IMR-90 (cell line): ENCODE data around the gene PPP1CA. TPM values are rescaled to one million over a fixed set of nuclear protein-coding genes. Genes with fewer than 3 reads are reported as not detected.

Source experiments
- ATAC-seq: fragments of 200-7000 bp; cut with Tn5 transposase; 2 replicates; pipeline ENCODE4 v1.9.1; 2020; ENCODE audit warnings: low read depth, mild to moderate bottlenecking, moderate library complexity
- BruUV-seq: library from RNA; stranded (reverse); fragments of 400-500 nt; replicated peaks from 2 replicates; lab custom pipeline; 2021; lab: Mats Ljungman, UMichigan
- CTCF ChIA-PET: fragments of 300-600 bp; formaldehyde crosslinking; extraction: SDS; loops from one replicate; lab custom pipeline; 2021; ENCODE audit warnings: antibody characterized with exemption; lab: Yijun Ruan, JAX
- POLR2A ChIA-PET: fragments of 300-600 bp; sonication (Branson Sonifier 250); formaldehyde crosslinking; loops from one replicate; lab custom pipeline; 2022; ENCODE audit warnings: antibody characterized with exemption; ENCODE audit not compliant: unreplicated experiment; lab: Charles Lee
- DNase-seq: peaks from one replicate; pipeline ENCODE4 v3.0.0; 2013
- H2AFZ ChIP-seq: replicated peaks from 2 replicates; pipeline ENCODE3; 2013; ENCODE audit warnings: low read length, mild to moderate bottlenecking; ENCODE audit not compliant: poor library complexity
- H2AK5ac ChIP-seq: 2 replicates; pipeline ENCODE4 v1.6.1; 2013; ENCODE audit warnings: low read depth, low read length, inconsistent platforms
- H2AK9ac ChIP-seq: replicated peaks from 2 replicates; pipeline ENCODE3; 2013; ENCODE audit warnings: mild to moderate bottlenecking, low read depth, low read length, moderate library complexity; ENCODE audit not compliant: poor library complexity
- H2BK120ac ChIP-seq: 2 replicates; pipeline ENCODE4 v1.6.1; 2013; ENCODE audit warnings: low read depth, low read length, inconsistent platforms
- H2BK15ac ChIP-seq: 3 replicates; pipeline ENCODE4 v1.6.1; 2013; ENCODE audit warnings: low read depth, low read length, inconsistent platforms
- H2BK20ac ChIP-seq: 2 replicates; pipeline ENCODE4 v1.6.1; 2013; ENCODE audit warnings: low read depth, mild to moderate bottlenecking, inconsistent platforms, low read length, moderate library complexity
- H2BK5ac ChIP-seq: 2 replicates; pipeline ENCODE4 v1.6.1; 2013; ENCODE audit warnings: mild to moderate bottlenecking, low read depth, low read length, inconsistent platforms; ENCODE audit not compliant: poor library complexity, severe bottlenecking
- H3K14ac ChIP-seq: replicated peaks from 2 replicates; pipeline ENCODE4 v1.6.1; 2013; ENCODE audit warnings: low read depth, low read length, inconsistent platforms
- H3K18ac ChIP-seq: 2 replicates; pipeline ENCODE4 v1.6.1; 2013; ENCODE audit warnings: low read depth, low read length, control low read depth
- H3K23ac ChIP-seq: 2 replicates; pipeline ENCODE4 v1.6.1; 2013; ENCODE audit warnings: low read depth, low read length, inconsistent platforms
- H3K27ac ChIP-seq: 2 replicates; pipeline ENCODE4 v1.5.1; 2013; ENCODE audit warnings: mild to moderate bottlenecking, control low read depth, low read length; ENCODE audit not compliant: insufficient read depth
- H3K27me3 ChIP-seq: 2 replicates; pipeline ENCODE4 v1.6.1; 2013; ENCODE audit warnings: low read length; ENCODE audit not compliant: control insufficient read depth, insufficient read depth
- H3K36me3 ChIP-seq: 2 replicates; pipeline ENCODE4 v1.6.1; 2013; ENCODE audit warnings: low read length, mixed read lengths; ENCODE audit not compliant: control insufficient read depth, insufficient read depth
- H3K4ac ChIP-seq: 2 replicates; pipeline ENCODE4 v1.6.1; 2013; ENCODE audit warnings: low read depth, low read length, inconsistent platforms
- H3K4me1 ChIP-seq: 2 replicates; pipeline ENCODE4 v1.6.1; 2013; ENCODE audit warnings: low read length, mixed read lengths; ENCODE audit not compliant: control insufficient read depth, insufficient read depth
- H3K4me2 ChIP-seq: 2 replicates; pipeline ENCODE4 v1.6.1; 2013; ENCODE audit warnings: low read depth, mild to moderate bottlenecking, control low read depth, low read length, moderate library complexity
- H3K4me3 ChIP-seq: 2 replicates; pipeline ENCODE4 v1.5.1; 2013; ENCODE audit warnings: low read depth, mild to moderate bottlenecking, control low read depth, low read length, moderate library complexity; ENCODE audit not compliant: insufficient read depth
- H3K56ac ChIP-seq: 2 replicates; pipeline ENCODE4 v1.6.1; 2013; ENCODE audit warnings: low read length, inconsistent platforms; ENCODE audit not compliant: insufficient read depth; ENCODE audit errors: extremely low read depth
- H3K79me1 ChIP-seq, 2 experiments: 2 replicates each; pipeline ENCODE4 v1.6.1; 2013; ENCODE audit warnings: low read length in 2 of 2, inconsistent platforms in 1 of 2, low read depth in 1 of 2
- H3K9ac ChIP-seq: 2 replicates; pipeline ENCODE4 v1.6.1; 2013; ENCODE audit warnings: low read depth, low read length, control low read depth
- H3K9me1 ChIP-seq: 2 replicates; pipeline ENCODE4 v1.6.1; 2013; ENCODE audit warnings: low read length, inconsistent platforms; ENCODE audit not compliant: insufficient read depth
- H3K9me3 ChIP-seq: 2 replicates; pipeline ENCODE4 v1.6.1; 2013; ENCODE audit warnings: low read length; ENCODE audit not compliant: control insufficient read depth, insufficient read depth
- H4K20me1 ChIP-seq: 2 replicates; pipeline ENCODE4 v1.6.1; 2013; ENCODE audit warnings: low read length, inconsistent platforms; ENCODE audit not compliant: insufficient read depth
- H4K5ac ChIP-seq: 2 replicates; pipeline ENCODE4 v1.6.1; 2013; ENCODE audit warnings: mild to moderate bottlenecking, low read depth, low read length, control low read depth
- H4K8ac ChIP-seq, 2 experiments: 2 replicates each; pipeline ENCODE4 v1.6.1; 2013; ENCODE audit warnings: low read depth in 2 of 2, low read length in 2 of 2, control low read depth in 1 of 2, inconsistent platforms in 1 of 2
- H4K91ac ChIP-seq: 2 replicates; pipeline ENCODE4 v1.6.1; 2013; ENCODE audit warnings: low read depth, low read length, inconsistent platforms; ENCODE audit not compliant: insufficient read depth
- BHLHE40 ChIP-seq: fragments of 150-350 bp; IDR thresholded peaks from 2 replicates; pipeline ENCODE4 v1.6.1; 2016; ENCODE audit warnings: mild to moderate bottlenecking, low read depth, low read length
- CHD1 ChIP-seq: IDR thresholded peaks from 2 replicates; pipeline ENCODE4 v1.6.1; 2012; ENCODE audit warnings: low read depth, low read length, improper control_type of control experiment
- FOS ChIP-seq: fragments of 150-350 bp; IDR thresholded peaks from 2 replicates; pipeline ENCODE4 v1.6.1; 2016; ENCODE audit warnings: low read depth, low read length
- MXI1 ChIP-seq: IDR thresholded peaks from 2 replicates; pipeline ENCODE4 v1.6.1; 2012; ENCODE audit warnings: low read depth, mild to moderate bottlenecking, low read length, moderate library complexity, borderline replicate concordance
- WGBS, 2 experiments: methylation state at CpG; one replicate each; pipeline versions ENCODE4 v1.1.5 to v1.1.7; 2013; ENCODE audit warnings: missing lambda C conversion rate in 2 of 2; ENCODE audit not compliant: insufficient read length in 1 of 2; ENCODE audit errors: extremely low coverage in 2 of 2; 5-methylcytosine and 5-hydroxymethylcytosine counted together
- dilution Hi-C: fragments of 300-500 bp; cut with HindIII; formaldehyde crosslinking; loops from one replicate; pipeline ENCODE4 v1.14.3; 2018; ENCODE audit warnings: low sequenced_read_pairs; ENCODE audit not compliant: unreplicated experiment
- in situ Hi-C: fragments of 300-500 bp; cut with MboI; formaldehyde crosslinking; loops from 3 replicates; pipeline ENCODE4 v1.14.3; 2019; ENCODE audit warnings: low sequenced_read_pairs, inconsistent platforms, mixed read lengths
- intact Hi-C: fragments of 100-400 bp; cut with micrococcal nuclease; formaldehyde crosslinking; loops from 2 replicates; pipeline ENCODE4 v1.10.0; 2022
- polyA plus RNA-seq, 3 experiments: library from polyadenylated mRNA; depleted of rRNA; stranded (reverse); fragments of >200 nt; gene quantifications; 2 replicates each; pipeline ENCODE4 v1.2.3, GENCODE V29; 2012; ENCODE audit warnings: low replicate concordance in 1 of 3
- total RNA-seq: library from RNA; depleted of rRNA; stranded (reverse); fragments of >200 nt; gene quantifications from 2 replicates; pipeline ENCODE4 v1.2.3, GENCODE V29; 2012
- TF ChIP-seq, protein P1 (sequence below): conservative IDR thresholded peaks from 2 replicates; pipeline ENCODE4 v1.5.1; 2012; ENCODE audit warnings: mild to moderate bottlenecking, low read depth, low read length, improper control_type of control experiment

PPP1CA gene
- total and polyA plus RNA-seq, 2 of the 4 experiments (the other 2 are of a cell fraction), result 228 to 313 TPM

DNA sequence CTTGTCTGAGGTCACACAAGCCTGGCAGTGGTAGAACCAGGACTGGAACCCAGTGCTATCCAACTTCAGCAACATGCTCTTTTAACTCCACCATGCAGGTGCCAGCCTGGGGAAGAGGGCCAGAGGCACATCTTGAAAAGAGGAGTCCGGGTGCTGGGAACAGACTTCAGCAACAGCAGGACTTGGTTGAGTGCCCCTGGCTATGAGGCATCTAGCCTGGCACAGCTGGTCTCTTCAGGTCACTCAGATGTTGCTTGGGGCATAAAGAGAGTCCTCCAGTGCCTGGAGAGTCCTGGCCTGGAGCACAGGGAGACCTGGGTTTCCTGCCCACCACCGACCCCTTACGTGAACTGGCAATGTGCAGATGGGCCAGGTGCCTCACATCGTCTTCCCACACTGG lies 23.1 kb downstream of the PPP1CA start:
- Histone ChIP-seq H3K79me1 (0 out of 4 replicates have a peak, but pooled peaks cover 0 to 4% of the 10 kb centered on the region in 2 experiments), H2BK15ac (peak overlapping the region; percentile 61; the same call in 1 of the 3 replicates), H3K4me1 (peaks cover 24% of the 10 kb centered on the region), H3K4me2 (no peak overlapping the region), H3K36me3 (no peaks in the 10 kb centered on the region), H4K8ac (peak overlapping the region in 1 of 2 experiments; percentile 7; a peak in 1 of 4 replicates), H3K4ac (peak overlapping the region; percentile 84), H2BK5ac (no peak overlapping the region), H2BK120ac (peak overlapping the region; percentile 36; the same call in 1 of the 2 replicates), H3K18ac (no peak overlapping the region), H4K5ac (no peak overlapping the region), H2AK9ac (peak overlapping the region; percentile 38), H2BK20ac (peak overlapping the region; percentile 58), H3K9me3 (no peaks in the 10 kb centered on the region), H3K4me3 (no peak overlapping the region), H3K56ac (no peak overlapping the region), H4K20me1 (no peaks in the 10 kb centered on the region), H3K23ac (no peak overlapping the region), H3K27me3 (no peaks in the 10 kb centered on the region), H2AFZ (peak overlapping the region; percentile 81), H3K14ac (no peak overlapping the region), H3K27ac (no peak overlapping the region), H3K9ac (no peak overlapping the region), H2AK5ac (peak overlapping the region; percentile 93), H3K9me1 (peaks cover 8% of the 10 kb centered on the region), H4K91ac (0 out of 2 replicates have a peak overlapping the region, but pooled peaks have one; percentile 80)
- dilution Hi-C loops, result no loop called here
- DNase-seq (no peak), ATAC-seq (no peak)
- in situ Hi-C loops, result no loop called here
- TF ChIP-seq, protein P1, sequence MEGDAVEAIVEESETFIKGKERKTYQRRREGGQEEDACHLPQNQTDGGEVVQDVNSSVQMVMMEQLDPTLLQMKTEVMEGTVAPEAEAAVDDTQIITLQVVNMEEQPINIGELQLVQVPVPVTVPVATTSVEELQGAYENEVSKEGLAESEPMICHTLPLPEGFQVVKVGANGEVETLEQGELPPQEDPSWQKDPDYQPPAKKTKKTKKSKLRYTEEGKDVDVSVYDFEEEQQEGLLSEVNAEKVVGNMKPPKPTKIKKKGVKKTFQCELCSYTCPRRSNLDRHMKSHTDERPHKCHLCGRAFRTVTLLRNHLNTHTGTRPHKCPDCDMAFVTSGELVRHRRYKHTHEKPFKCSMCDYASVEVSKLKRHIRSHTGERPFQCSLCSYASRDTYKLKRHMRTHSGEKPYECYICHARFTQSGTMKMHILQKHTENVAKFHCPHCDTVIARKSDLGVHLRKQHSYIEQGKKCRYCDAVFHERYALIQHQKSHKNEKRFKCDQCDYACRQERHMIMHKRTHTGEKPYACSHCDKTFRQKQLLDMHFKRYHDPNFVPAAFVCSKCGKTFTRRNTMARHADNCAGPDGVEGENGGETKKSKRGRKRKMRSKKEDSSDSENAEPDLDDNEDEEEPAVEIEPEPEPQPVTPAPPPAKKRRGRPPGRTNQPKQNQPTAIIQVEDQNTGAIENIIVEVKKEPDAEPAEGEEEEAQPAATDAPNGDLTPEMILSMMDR, result no peak
- TF ChIP-seq FOS (no peak), CHD1 (no peak), MXI1 (no peak), BHLHE40 (no peak)
- ChIA-PET POLR2A (interaction anchor here (1.2 kb wide), 1 partner anchor 26 kb away, joined by 3 read pairs; no protein-coding TSS in a partner anchor), CTCF (interaction anchor here (1.2 to 7.8 kb wide), 2 partner anchors 25 to 32 kb away, joined by 4 to 128 read pairs; partner anchors contain the start of gene POLD4)
- no TSS peak for BruUV-seq
- WGBS, 2 experiments, result 100% methylated on average over 2 of the region's 4 CpGs; no CpG with 5 or more reads in 1 of the 2 experiments
- intact Hi-C loops, result no loop called here
